Measurements from ENCODE around the gene PRDM15. TPM values are rescaled to one million over a fixed set of nuclear protein-coding genes. Genes with fewer than 3 reads are reported as not detected.

PRDM15 gene
- total RNA-seq, 1 donor from 2014 or later: 12.0 TPM

GRCh38 chr21:41867313-41867712 lies 11.8 kb downstream of the PRDM15 start:
- Mint-ChIP-seq H3K27me3 (ENCODE audit: low read depth) (no peaks in the 10 kb centered on the region), H3K4me3 (no peak overlapping the region), H3K36me3 (ENCODE audit: low read depth) (no peaks in the 10 kb centered on the region), H3K9me3 (no peaks in the 10 kb centered on the region), H3K27ac (ENCODE audit: unreplicated experiment) (no peak overlapping the region), H3K4me1 (peaks cover 33% of the 10 kb centered on the region)
- no peak for DNase-seq (ENCODE audit: low read depth, low spot score)
- no peak for TF ChIP-seq CTCF (conservative IDR thresholded peaks at IDR 0.05)

GRCh38 chr21:41866274-41866809 lies 12.8 kb downstream of the PRDM15 start:
- no peak for DNase-seq (ENCODE audit: low read depth, low spot score)
- no peak for TF ChIP-seq CTCF (conservative IDR thresholded peaks at IDR 0.05)
- H3K4me3 Mint-ChIP-seq: no peak overlapping the region
- H3K27me3 Mint-ChIP-seq (ENCODE audit: low read depth): no peaks in the 10 kb centered on the region
- H3K27ac Mint-ChIP-seq (ENCODE audit: unreplicated experiment): no peak overlapping the region
- no peaks in the 10 kb centered on the region for H3K9me3 Mint-ChIP-seq
- no peaks in the 10 kb centered on the region for H3K36me3 Mint-ChIP-seq (ENCODE audit: low read depth)
- H3K4me1 Mint-ChIP-seq: peaks cover 24% of the 10 kb centered on the region

- peak overlapping the region; percentile 68 for H3K27ac Mint-ChIP-seq (ENCODE audit: unreplicated experiment)
- H3K27me3 Mint-ChIP-seq (ENCODE audit: low read depth): no peaks in the 10 kb centered on the region
Observed at GRCh38 chr21:41865002-41865777, 14.0 kb downstream of the PRDM15 start.

GRCh38 chr21:41864311-41865001 lies 14.7 kb downstream of the PRDM15 start:
- Mint-ChIP-seq H3K27me3 (ENCODE audit: low read depth) (no peaks in the 10 kb centered on the region), H3K4me1 (peaks cover 18% of the 10 kb centered on the region), H3K36me3 (ENCODE audit: low read depth) (no peaks in the 10 kb centered on the region), H3K27ac (ENCODE audit: unreplicated experiment) (no peak overlapping the region), H3K4me3 (no peak overlapping the region), H3K9me3 (no peaks in the 10 kb centered on the region)
- TF ChIP-seq CTCF (conservative IDR thresholded peaks at IDR 0.05): no peak
- DNase-seq (ENCODE audit: low read depth, low spot score): no peak

More at GRCh38 chr21:41865002-41865777, 14.0 kb downstream of the PRDM15 start:
- Mint-ChIP-seq H3K9me3 (no peaks in the 10 kb centered on the region), H3K4me1 (peaks cover 24% of the 10 kb centered on the region), H3K4me3 (no peak overlapping the region), H3K36me3 (ENCODE audit: low read depth) (no peaks in the 10 kb centered on the region)
- TF ChIP-seq CTCF (conservative IDR thresholded peaks at IDR 0.05): no peak
- no peak for DNase-seq (ENCODE audit: low read depth, low spot score)

- Mint-ChIP-seq H3K9me3 (no peaks in the 10 kb centered on the region), H3K27ac (ENCODE audit: unreplicated experiment) (no peak overlapping the region), H3K4me3 (no peak overlapping the region), H3K36me3 (ENCODE audit: low read depth) (no peaks in the 10 kb centered on the region), H3K27me3 (ENCODE audit: low read depth) (no peaks in the 10 kb centered on the region), H3K4me1 (peaks cover 18% of the 10 kb centered on the region)
- no peak for TF ChIP-seq CTCF (conservative IDR thresholded peaks at IDR 0.05)
- no peak for DNase-seq (ENCODE audit: low read depth, low spot score)
Observed at GRCh38 chr21:41863439-41863740, 15.8 kb downstream of the PRDM15 start.
